ENCODE results near the gene IGSF9B. TPM values are rescaled to one million over a fixed set of nuclear protein-coding genes. Genes with fewer than 3 reads are reported as not detected.

IGSF9B gene
- total and polyA plus RNA-seq, 9 of the 15 experiments (the other 6 are each of a cell fraction or from before 2014, with no cell fraction given) = 0.09 TPM; not detected in 8

DNA sequence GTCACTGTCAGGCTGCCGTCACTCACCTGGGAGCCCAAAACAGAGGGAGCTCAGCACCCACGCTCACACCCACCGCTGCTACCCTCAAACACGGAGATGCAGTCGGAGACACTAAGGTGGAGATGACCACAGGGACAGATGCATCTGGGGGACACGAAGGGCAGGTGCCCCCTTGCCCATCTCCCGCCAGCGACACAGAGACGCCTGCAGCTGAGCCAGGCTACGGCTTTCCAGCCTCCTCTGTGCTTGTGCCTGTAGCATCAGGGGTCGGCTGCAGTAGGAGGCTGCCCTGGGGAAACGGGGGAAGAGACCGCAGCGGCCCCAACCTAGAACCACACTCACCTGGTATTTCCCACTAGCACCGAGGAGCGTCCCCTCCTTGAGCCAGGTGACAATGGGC lies 19.3 kb downstream of the IGSF9B start (continued):
- no peak for TF ChIP-seq MGA (IDR thresholded peaks at IDR 0.05)
- no peak for TF ChIP-seq HDAC2 (IDR thresholded peaks at IDR 0.05)
- TF ChIP-seq, protein P1, sequence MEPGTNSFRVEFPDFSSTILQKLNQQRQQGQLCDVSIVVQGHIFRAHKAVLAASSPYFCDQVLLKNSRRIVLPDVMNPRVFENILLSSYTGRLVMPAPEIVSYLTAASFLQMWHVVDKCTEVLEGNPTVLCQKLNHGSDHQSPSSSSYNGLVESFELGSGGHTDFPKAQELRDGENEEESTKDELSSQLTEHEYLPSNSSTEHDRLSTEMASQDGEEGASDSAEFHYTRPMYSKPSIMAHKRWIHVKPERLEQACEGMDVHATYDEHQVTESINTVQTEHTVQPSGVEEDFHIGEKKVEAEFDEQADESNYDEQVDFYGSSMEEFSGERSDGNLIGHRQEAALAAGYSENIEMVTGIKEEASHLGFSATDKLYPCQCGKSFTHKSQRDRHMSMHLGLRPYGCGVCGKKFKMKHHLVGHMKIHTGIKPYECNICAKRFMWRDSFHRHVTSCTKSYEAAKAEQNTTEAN (CRISPR knock-in tag; IDR thresholded peaks at IDR 0.05) = no peak
- no peak for TF ChIP-seq PHTF2 (CRISPR knock-in tag; IDR thresholded peaks at IDR 0.05)
- no peak for TF ChIP-seq NCOA2 (IDR thresholded peaks at IDR 0.05; ENCODE audit: partially characterized antibody in 2 of 2)
- TF ChIP-seq, protein P2, sequence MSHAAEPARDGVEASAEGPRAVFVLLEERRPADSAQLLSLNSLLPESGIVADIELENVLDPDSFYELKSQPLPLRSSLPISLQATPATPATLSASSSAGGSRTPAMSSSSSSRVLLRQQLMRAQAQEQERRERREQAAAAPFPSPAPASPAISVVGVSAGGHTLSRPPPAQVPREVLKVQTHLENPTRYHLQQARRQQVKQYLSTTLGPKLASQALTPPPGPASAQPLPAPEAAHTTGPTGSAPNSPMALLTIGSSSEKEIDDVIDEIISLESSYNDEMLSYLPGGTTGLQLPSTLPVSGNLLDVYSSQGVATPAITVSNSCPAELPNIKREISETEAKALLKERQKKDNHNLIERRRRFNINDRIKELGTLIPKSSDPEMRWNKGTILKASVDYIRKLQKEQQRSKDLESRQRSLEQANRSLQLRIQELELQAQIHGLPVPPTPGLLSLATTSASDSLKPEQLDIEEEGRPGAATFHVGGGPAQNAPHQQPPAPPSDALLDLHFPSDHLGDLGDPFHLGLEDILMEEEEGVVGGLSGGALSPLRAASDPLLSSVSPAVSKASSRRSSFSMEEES (CRISPR knock-in tag; IDR thresholded peaks at IDR 0.05) = no peak
- TF ChIP-seq POLR2AphosphoS2 (IDR thresholded peaks at IDR 0.05; ENCODE audit: low read length) = no peak
- no peak for TF ChIP-seq HDAC8 (tag; IDR thresholded peaks at IDR 0.05)
- TF ChIP-seq ARID3A (IDR thresholded peaks at IDR 0.05; ENCODE audit: borderline replicate concordance, low read depth, low read length) = no peak
